B cell (primary cell): ENCODE measurements around the gene MAP7. TPM values are rescaled to one million over a fixed set of nuclear protein-coding genes. Genes with fewer than 3 reads are reported as not detected.

Experiments
- ATAC-seq: fragments of 200-7000 bp; cut with Tn5 transposase; one replicate; pipeline ENCODE4 v1.10.0; 2021; ENCODE audit warnings: low read depth, mild to moderate bottlenecking, moderate number of reproducible peaks, moderate library complexity
- CTCF ChIA-PET: fragments of 350-600 bp; sonication (Branson Sonifier 250); formaldehyde crosslinking; loops from one replicate; lab custom pipeline; 2021; ENCODE audit warnings: antibody characterized with exemption, inconsistent platforms; lab: Charles Lee
- POLR2A ChIA-PET: fragments of 350-600 bp; sonication (Branson Sonifier 250); formaldehyde crosslinking; loops from one replicate; lab custom pipeline; 2021; ENCODE audit warnings: antibody characterized with exemption; lab: Charles Lee
- DNase-seq: peaks from one replicate; pipeline ENCODE4 v3.0.0; 2013
- H2AFZ ChIP-seq: 2 replicates; pipeline ENCODE4 v1.6.1; 2012; ENCODE audit warnings: mild to moderate bottlenecking, low read depth, low read length; ENCODE audit not compliant: insufficient read depth, poor library complexity, severe bottlenecking
- H3K27ac ChIP-seq, 2 donors: 1 replicate in 1 of 2; 2 replicates in 1 of 2; pipeline ENCODE4 v1.5.1; 2012 to 2013; ENCODE audit warnings: low read length in 2 of 2, mild to moderate bottlenecking in 2 of 2, moderate library complexity in 1 of 2
- H3K27me3 ChIP-seq, 4 experiments: fragments of 200-600 bp in 1 of 4; sonication (generic) in 1 of 4; replicated peaks in 1 of 4; 1 replicate in 2 of 4; 2 replicates in 2 of 4; pipeline versions ENCODE4 v1.6.1 to v1.7.0; 2013 to 2016; ENCODE audit warnings: low read length in 3 of 4, mild to moderate bottlenecking in 2 of 4, mixed read lengths in 1 of 4, moderate library complexity in 1 of 4; ENCODE audit not compliant: insufficient read depth in 4 of 4, control insufficient read depth in 3 of 4; ENCODE audit errors: control extremely low read depth in 1 of 4
- H3K36me3 ChIP-seq, 2 experiments: replicated peaks in 1 of 2; 1 replicate in 1 of 2; 2 replicates in 1 of 2; pipeline versions ENCODE4 v1.6.1 to v1.7.1; 2013; ENCODE audit warnings: low read length in 1 of 2; ENCODE audit not compliant: insufficient read depth in 2 of 2, control insufficient read depth in 1 of 2; ENCODE audit errors: control extremely low read depth in 1 of 2, extremely low read depth in 1 of 2
- H3K4me1 ChIP-seq, 2 donors: fragments of 200-600 bp in 1 of 2; sonication (generic) in 1 of 2; 1 replicate in 1 of 2; 2 replicates in 1 of 2; pipeline versions ENCODE4 v1.5.1 to v1.6.1; 2013 to 2017; ENCODE audit warnings: low read length in 2 of 2; ENCODE audit not compliant: control insufficient read depth in 2 of 2, insufficient read depth in 2 of 2
- H3K4me2 ChIP-seq: replicated peaks from 2 replicates; pipeline ENCODE3; 2012; ENCODE audit warnings: mild to moderate bottlenecking, low read depth, low read length; ENCODE audit not compliant: poor library complexity, severe bottlenecking
- H3K4me3 ChIP-seq, 5 experiments: fragments of 200-600 bp in 1 of 5; sonication (generic) in 1 of 5; 1 replicate in 3 of 5; 2 replicates in 2 of 5; pipeline versions ENCODE4 v1.5.1 to v1.7.0; 2011 to 2016; ENCODE audit warnings: low read length in 4 of 5, mild to moderate bottlenecking in 4 of 5, low read depth in 2 of 5, control low read depth in 1 of 5, moderate library complexity in 1 of 5; ENCODE audit not compliant: insufficient read depth in 1 of 5; ENCODE audit errors: control extremely low read depth in 1 of 5, extremely low read depth in 1 of 5
- H3K79me2 ChIP-seq: fragments of 200-600 bp; sonication (generic); one replicate; pipeline ENCODE4 v1.6.0; 2016; ENCODE audit warnings: low read length; ENCODE audit not compliant: control insufficient read depth, insufficient read depth
- H3K9ac ChIP-seq: fragments of 200-600 bp; sonication (generic); 2 replicates; pipeline ENCODE4 v1.6.1; 2017; ENCODE audit warnings: mild to moderate bottlenecking, low read length, moderate library complexity
- H3K9me3 ChIP-seq, 3 donors: one replicate each; pipeline versions ENCODE4 v1.6.1 to v1.7.1; 2013; ENCODE audit warnings: low read length in 2 of 3; ENCODE audit not compliant: control insufficient read depth in 2 of 3, insufficient read depth in 1 of 3; ENCODE audit errors: control extremely low read depth in 1 of 3
- H4K20me1 ChIP-seq: 2 replicates; pipeline ENCODE4 v1.6.0; 2012; ENCODE audit warnings: mild to moderate bottlenecking, low read length; ENCODE audit not compliant: insufficient read depth, control insufficient read depth, poor library complexity, severe bottlenecking
- H3K27ac Mint-ChIP-seq: one replicate; pipeline ENCODE4 v1.8.0; 2021; ENCODE audit warnings: mixed read lengths
- H3K27me3 Mint-ChIP-seq: one replicate; pipeline ENCODE4 v1.8.0; 2021; ENCODE audit warnings: mixed read lengths
- H3K4me1 Mint-ChIP-seq: one replicate; pipeline ENCODE4 v1.8.0; 2021; ENCODE audit warnings: mixed read lengths
- H3K4me3 Mint-ChIP-seq: one replicate; pipeline ENCODE4 v1.8.0; 2021; ENCODE audit warnings: mixed read lengths
- H3K9me3 Mint-ChIP-seq: one replicate; pipeline ENCODE4 v1.8.0; 2022; ENCODE audit warnings: mixed read lengths; ENCODE audit not compliant: insufficient read depth
- CTCF ChIP-seq: fragments of 200-600 bp; IDR thresholded peaks from one replicate; pipeline ENCODE4 v1.8.0; 2022; ENCODE audit warnings: antibody characterized with exemption, mild to moderate bottlenecking
- EZH2 ChIP-seq: IDR thresholded peaks from 2 replicates; pipeline ENCODE4 v1.6.1; 2012; ENCODE audit warnings: borderline replicate concordance, low read depth, mild to moderate bottlenecking, moderate library complexity, low read length; ENCODE audit not compliant: insufficient read depth, poor library complexity, severe bottlenecking
- WGBS: methylation state at CpG from one replicate; pipeline ENCODE4 v1.1.5; 2013; ENCODE audit warnings: missing lambda C conversion rate; ENCODE audit not compliant: insufficient coverage; 5-methylcytosine and 5-hydroxymethylcytosine counted together
- intact Hi-C: fragments of 100-400 bp; cut with micrococcal nuclease; formaldehyde crosslinking; loops from one replicate; pipeline ENCODE4 v1.10.0; 2022
- polyA plus RNA-seq: library from polyadenylated mRNA; depleted of rRNA; stranded (reverse); fragments of >200 nt; gene quantifications from 2 replicates; pipeline ENCODE4 v1.2.3, GENCODE V29; 2012
- total RNA-seq, 2 donors: library from RNA; stranded (reverse); fragments of 120-200 nt in 1 of 2; gene quantifications; 1 replicate in 1 of 2; 2 replicates in 1 of 2; pipeline versions ENCODE4 v1.2.3 to v1.2.4, GENCODE V29; 2013 to 2022

The MAP7 gene
- total and polyA plus RNA-seq, 2 donors (not counting 1 experiment from before 2014, with no cell fraction given) = 0.34 to 0.64 TPM

- H3K27ac Mint-ChIP-seq = no peak overlapping the region
- ATAC-seq (no peak), DNase-seq (no peak)
- no peak overlapping the region for H2AFZ ChIP-seq
- H3K79me2 ChIP-seq = no peaks in the 10 kb centered on the region
- no peak overlapping the region for H3K4me2 ChIP-seq
- H3K4me1 Mint-ChIP-seq = no peaks in the 10 kb centered on the region
- intact Hi-C loops = no loop called here
- ChIA-PET CTCF (interaction anchor here (0.6 to 3.7 kb wide), 5 partner anchors 25 to 810 kb away, joined by 3 to 18 read pairs (median 4); no protein-coding TSS in a partner anchor), POLR2A (no interaction called here)
- no peak overlapping the region for H3K4me3 ChIP-seq
- no peaks in the 10 kb centered on the region for H3K9me3 Mint-ChIP-seq
- no peak overlapping the region for H3K9ac ChIP-seq
- H3K27me3 ChIP-seq = no peaks in the 10 kb centered on the region
- H3K27ac ChIP-seq = no peak overlapping the region
- no peaks in the 10 kb centered on the region for H3K9me3 ChIP-seq
- H3K27me3 Mint-ChIP-seq = peaks cover 11% of the 10 kb centered on the region
- TF ChIP-seq EZH2 (no peak), CTCF (no peak)
- H4K20me1 ChIP-seq = no peaks in the 10 kb centered on the region
- 100% methylated on average over 2 of the region's 4 CpGs for WGBS
- no peaks in the 10 kb centered on the region for H3K4me1 ChIP-seq
- no peak overlapping the region for H3K4me3 Mint-ChIP-seq
- no peaks in the 10 kb centered on the region for H3K36me3 ChIP-seq
Measured at GRCh38 chr6:136315594-136315993, 234.6 kb downstream of the MAP7 start.

GRCh38 chr6:136312975-136313374 is 237.2 kb downstream of the MAP7 start:
- H3K79me2 ChIP-seq = no peaks in the 10 kb centered on the region
- H4K20me1 ChIP-seq = no peaks in the 10 kb centered on the region
- intact Hi-C loops = no loop called here
- H3K4me2 ChIP-seq = no peak overlapping the region
- Mint-ChIP-seq H3K4me1 (no peaks in the 10 kb centered on the region), H3K4me3 (no peak overlapping the region), H3K27me3 (peaks cover 9% of the 10 kb centered on the region), H3K9me3 (no peaks in the 10 kb centered on the region), H3K27ac (no peak overlapping the region)
- no peak overlapping the region for H2AFZ ChIP-seq
- CTCF ChIA-PET = no interaction called here
- DNase-seq (no peak), ATAC-seq (no peak)
- no peaks in the 10 kb centered on the region for H3K4me1 ChIP-seq
- H3K36me3 ChIP-seq = no peaks in the 10 kb centered on the region
- no peak overlapping the region for H3K9ac ChIP-seq
- H3K27me3 ChIP-seq = no peaks in the 10 kb centered on the region
- no peak overlapping the region for H3K4me3 ChIP-seq
- POLR2A ChIA-PET = no interaction called here
- TF ChIP-seq EZH2 = no peak
- no peak for TF ChIP-seq CTCF
- no CpG with 5 or more reads among the region's 3 CpGs for WGBS
- no peak overlapping the region for H3K27ac ChIP-seq
- H3K9me3 ChIP-seq = no peaks in the 10 kb centered on the region
